Measurements from ENCODE around the gene CPVL. TPM values are rescaled to one million over a fixed set of nuclear protein-coding genes. Genes with fewer than 3 reads are reported as not detected.

The CPVL gene
- total RNA-seq, 6 experiments from 2014 or later, result 6.2 to 23.4 (median 8.8) TPM

- intact Hi-C loops (cut with DNase I), result no loop called here
- WGBS (ENCODE audit: insufficient coverage, low coverage, low lambda C conversion rate, missing lambda C conversion rate), result 88% methylated on average over 4 of the region's 4 CpGs
- ATAC-seq, result no peak
These were observed 162.7 kb downstream of the CPVL start for GRCh38 chr7:28983396-28984190.

GRCh38 chr7:28981161-28981465 is 165.2 kb downstream of the CPVL start:
- TF ChIP-seq POLR2A (IDR thresholded peaks at IDR 0.05) (no peak), CTCF (IDR thresholded peaks at IDR 0.05) (no peak)
- no peaks in the 10 kb centered on the region for H3K36me3 ChIP-seq
- H3K27ac ChIP-seq, result no peak overlapping the region
- no peaks in the 10 kb centered on the region for H3K9me3 ChIP-seq
- no peak for ATAC-seq
- no peak for DNase-seq
- intact Hi-C loops (cut with DNase I), result no loop called here
- whole genome bisulfite sequencing (ENCODE audit: insufficient coverage, low coverage, low lambda C conversion rate, missing lambda C conversion rate), result 76% methylated on average over 4 of the region's 4 CpGs
- no peak overlapping the region for H3K4me3 ChIP-seq
- no peaks in the 10 kb centered on the region for H3K4me1 ChIP-seq
- no peaks in the 10 kb centered on the region for H3K27me3 ChIP-seq

More at GRCh38 chr7:28983396-28984190, 162.7 kb downstream of the CPVL start:
- no peak for DNase-seq
- Histone ChIP-seq H3K36me3 (no peaks in the 10 kb centered on the region), H3K4me1 (no peaks in the 10 kb centered on the region), H3K9me3 (no peaks in the 10 kb centered on the region), H3K27ac (no peak overlapping the region), H3K4me3 (no peak overlapping the region), H3K27me3 (no peaks in the 10 kb centered on the region)
- TF ChIP-seq CTCF (IDR thresholded peaks at IDR 0.05), result no peak
- no peak for TF ChIP-seq POLR2A (IDR thresholded peaks at IDR 0.05)

GRCh38 chr7:28980451-28981160 is 165.7 kb downstream of the CPVL start:
- no peaks in the 10 kb centered on the region for H3K4me1 ChIP-seq
- WGBS (ENCODE audit: insufficient coverage, low coverage, low lambda C conversion rate, missing lambda C conversion rate), result 70% methylated on average over 8 of the region's 8 CpGs
- no peaks in the 10 kb centered on the region for H3K36me3 ChIP-seq
- no peak overlapping the region for H3K27ac ChIP-seq
- no peak overlapping the region for H3K4me3 ChIP-seq
- TF ChIP-seq CTCF (IDR thresholded peaks at IDR 0.05), result no peak
- ATAC-seq (no peak), DNase-seq (no peak)
- H3K9me3 ChIP-seq, result no peaks in the 10 kb centered on the region
- H3K27me3 ChIP-seq, result no peaks in the 10 kb centered on the region
- intact Hi-C loops (cut with DNase I), result no loop called here

- 100% methylated on average over 1 of the region's 3 CpGs for WGBS (ENCODE audit: insufficient coverage, low coverage, low lambda C conversion rate, missing lambda C conversion rate)
- Histone ChIP-seq H3K27ac (no peak overlapping the region), H3K4me1 (no peaks in the 10 kb centered on the region), H3K4me3 (no peak overlapping the region), H3K9me3 (no peaks in the 10 kb centered on the region), H3K27me3 (no peaks in the 10 kb centered on the region), H3K36me3 (no peaks in the 10 kb centered on the region)
- DNase-seq, result no peak
- TF ChIP-seq CTCF (IDR thresholded peaks at IDR 0.05), result no peak
- TF ChIP-seq POLR2A (IDR thresholded peaks at IDR 0.05), result no peak
- ATAC-seq, result no peak
- intact Hi-C loops (cut with DNase I), result no loop called here
These were observed 166.6 kb downstream of the CPVL start for GRCh38 chr7:28979776-28980175.
